ENCODE results near the gene AAK1.

DNA sequence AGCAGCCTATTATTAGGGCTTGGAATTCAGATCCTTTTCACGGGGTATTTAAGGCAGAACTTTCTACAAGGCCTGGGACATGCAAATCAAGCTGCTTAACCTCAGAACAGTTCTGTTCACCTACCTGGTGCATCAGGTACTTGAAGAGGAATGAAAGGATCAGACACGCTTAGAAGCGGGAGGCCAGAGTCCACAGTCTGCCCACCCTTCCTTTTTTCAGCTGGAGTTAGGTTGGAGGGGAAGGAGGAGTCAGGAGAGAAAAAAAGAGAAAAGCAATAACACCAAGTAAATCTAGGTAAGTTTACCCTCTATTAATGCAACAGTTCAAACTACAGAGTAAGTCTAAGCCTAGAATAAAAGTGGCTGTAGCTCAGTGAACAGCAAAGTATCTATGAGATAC is 147.7 kb downstream of the AAK1 start:
- TF ChIP-seq, protein P1, sequence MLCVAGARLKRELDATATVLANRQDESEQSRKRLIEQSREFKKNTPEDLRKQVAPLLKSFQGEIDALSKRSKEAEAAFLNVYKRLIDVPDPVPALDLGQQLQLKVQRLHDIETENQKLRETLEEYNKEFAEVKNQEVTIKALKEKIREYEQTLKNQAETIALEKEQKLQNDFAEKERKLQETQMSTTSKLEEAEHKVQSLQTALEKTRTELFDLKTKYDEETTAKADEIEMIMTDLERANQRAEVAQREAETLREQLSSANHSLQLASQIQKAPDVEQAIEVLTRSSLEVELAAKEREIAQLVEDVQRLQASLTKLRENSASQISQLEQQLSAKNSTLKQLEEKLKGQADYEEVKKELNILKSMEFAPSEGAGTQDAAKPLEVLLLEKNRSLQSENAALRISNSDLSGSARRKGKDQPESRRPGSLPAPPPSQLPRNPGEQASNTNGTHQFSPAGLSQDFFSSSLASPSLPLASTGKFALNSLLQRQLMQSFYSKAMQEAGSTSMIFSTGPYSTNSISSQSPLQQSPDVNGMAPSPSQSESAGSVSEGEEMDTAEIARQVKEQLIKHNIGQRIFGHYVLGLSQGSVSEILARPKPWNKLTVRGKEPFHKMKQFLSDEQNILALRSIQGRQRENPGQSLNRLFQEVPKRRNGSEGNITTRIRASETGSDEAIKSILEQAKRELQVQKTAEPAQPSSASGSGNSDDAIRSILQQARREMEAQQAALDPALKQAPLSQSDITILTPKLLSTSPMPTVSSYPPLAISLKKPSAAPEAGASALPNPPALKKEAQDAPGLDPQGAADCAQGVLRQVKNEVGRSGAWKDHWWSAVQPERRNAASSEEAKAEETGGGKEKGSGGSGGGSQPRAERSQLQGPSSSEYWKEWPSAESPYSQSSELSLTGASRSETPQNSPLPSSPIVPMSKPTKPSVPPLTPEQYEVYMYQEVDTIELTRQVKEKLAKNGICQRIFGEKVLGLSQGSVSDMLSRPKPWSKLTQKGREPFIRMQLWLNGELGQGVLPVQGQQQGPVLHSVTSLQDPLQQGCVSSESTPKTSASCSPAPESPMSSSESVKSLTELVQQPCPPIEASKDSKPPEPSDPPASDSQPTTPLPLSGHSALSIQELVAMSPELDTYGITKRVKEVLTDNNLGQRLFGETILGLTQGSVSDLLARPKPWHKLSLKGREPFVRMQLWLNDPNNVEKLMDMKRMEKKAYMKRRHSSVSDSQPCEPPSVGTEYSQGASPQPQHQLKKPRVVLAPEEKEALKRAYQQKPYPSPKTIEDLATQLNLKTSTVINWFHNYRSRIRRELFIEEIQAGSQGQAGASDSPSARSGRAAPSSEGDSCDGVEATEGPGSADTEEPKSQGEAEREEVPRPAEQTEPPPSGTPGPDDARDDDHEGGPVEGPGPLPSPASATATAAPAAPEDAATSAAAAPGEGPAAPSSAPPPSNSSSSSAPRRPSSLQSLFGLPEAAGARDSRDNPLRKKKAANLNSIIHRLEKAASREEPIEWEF (IDR thresholded peaks at IDR 0.05; ENCODE audit: insufficient replicate concordance, low read depth, low read length), result no peak
- TF ChIP-seq POLR2A (IDR thresholded peaks at IDR 0.05; ENCODE audit: low read depth, low read length) (no peak), EZH2 (IDR thresholded peaks at IDR 0.05; ENCODE audit: borderline replicate concordance, control insufficient read depth, low read depth, low read length) (no peak), SMAD1 (IDR thresholded peaks at IDR 0.05; ENCODE audit: low read depth, partially characterized antibody) (no peak), POLR2AphosphoS5 (IDR thresholded peaks at IDR 0.05; ENCODE audit: low read length) (no peak), NBN (IDR thresholded peaks at IDR 0.05) (no peak), HCFC1 (IDR thresholded peaks at IDR 0.05; ENCODE audit: low read length) (no peak), NFIC (IDR thresholded peaks at IDR 0.05; ENCODE audit: low read depth, low read length) (no peak), CBFB (IDR thresholded peaks at IDR 0.05; ENCODE audit: low read depth) (no peak), FOS (IDR thresholded peaks at IDR 0.05; ENCODE audit: borderline replicate concordance, extremely low read depth, insufficient read length) (no peak), MYC (IDR thresholded peaks at IDR 0.05; ENCODE audit: insufficient read depth, insufficient read length, insufficient replicate concordance, low read length, severe bottlenecking) (no peak)
- TF ChIP-seq, protein P2, sequence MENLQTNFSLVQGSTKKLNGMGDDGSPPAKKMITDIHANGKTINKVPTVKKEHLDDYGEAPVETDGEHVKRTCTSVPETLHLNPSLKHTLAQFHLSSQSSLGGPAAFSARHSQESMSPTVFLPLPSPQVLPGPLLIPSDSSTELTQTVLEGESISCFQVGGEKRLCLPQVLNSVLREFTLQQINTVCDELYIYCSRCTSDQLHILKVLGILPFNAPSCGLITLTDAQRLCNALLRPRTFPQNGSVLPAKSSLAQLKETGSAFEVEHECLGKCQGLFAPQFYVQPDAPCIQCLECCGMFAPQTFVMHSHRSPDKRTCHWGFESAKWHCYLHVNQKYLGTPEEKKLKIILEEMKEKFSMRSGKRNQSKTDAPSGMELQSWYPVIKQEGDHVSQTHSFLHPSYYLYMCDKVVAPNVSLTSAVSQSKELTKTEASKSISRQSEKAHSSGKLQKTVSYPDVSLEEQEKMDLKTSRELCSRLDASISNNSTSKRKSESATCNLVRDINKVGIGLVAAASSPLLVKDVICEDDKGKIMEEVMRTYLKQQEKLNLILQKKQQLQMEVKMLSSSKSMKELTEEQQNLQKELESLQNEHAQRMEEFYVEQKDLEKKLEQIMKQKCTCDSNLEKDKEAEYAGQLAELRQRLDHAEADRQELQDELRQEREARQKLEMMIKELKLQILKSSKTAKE (IDR thresholded peaks at IDR 0.05; ENCODE audit: low read depth, poor library complexity, severe bottlenecking), result no peak
- TF ChIP-seq, protein P3, sequence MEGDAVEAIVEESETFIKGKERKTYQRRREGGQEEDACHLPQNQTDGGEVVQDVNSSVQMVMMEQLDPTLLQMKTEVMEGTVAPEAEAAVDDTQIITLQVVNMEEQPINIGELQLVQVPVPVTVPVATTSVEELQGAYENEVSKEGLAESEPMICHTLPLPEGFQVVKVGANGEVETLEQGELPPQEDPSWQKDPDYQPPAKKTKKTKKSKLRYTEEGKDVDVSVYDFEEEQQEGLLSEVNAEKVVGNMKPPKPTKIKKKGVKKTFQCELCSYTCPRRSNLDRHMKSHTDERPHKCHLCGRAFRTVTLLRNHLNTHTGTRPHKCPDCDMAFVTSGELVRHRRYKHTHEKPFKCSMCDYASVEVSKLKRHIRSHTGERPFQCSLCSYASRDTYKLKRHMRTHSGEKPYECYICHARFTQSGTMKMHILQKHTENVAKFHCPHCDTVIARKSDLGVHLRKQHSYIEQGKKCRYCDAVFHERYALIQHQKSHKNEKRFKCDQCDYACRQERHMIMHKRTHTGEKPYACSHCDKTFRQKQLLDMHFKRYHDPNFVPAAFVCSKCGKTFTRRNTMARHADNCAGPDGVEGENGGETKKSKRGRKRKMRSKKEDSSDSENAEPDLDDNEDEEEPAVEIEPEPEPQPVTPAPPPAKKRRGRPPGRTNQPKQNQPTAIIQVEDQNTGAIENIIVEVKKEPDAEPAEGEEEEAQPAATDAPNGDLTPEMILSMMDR (IDR thresholded peaks at IDR 0.05 in 2 of 3, conservative IDR thresholded peaks at IDR 0.05 in 1 of 3; ENCODE audit: control insufficient read depth in 2 of 3, extremely low read depth in 1 of 3, insufficient read depth in 1 of 3, low read depth in 3 of 3, low read length in 3 of 3), result no peak
- TF ChIP-seq, protein P4, sequence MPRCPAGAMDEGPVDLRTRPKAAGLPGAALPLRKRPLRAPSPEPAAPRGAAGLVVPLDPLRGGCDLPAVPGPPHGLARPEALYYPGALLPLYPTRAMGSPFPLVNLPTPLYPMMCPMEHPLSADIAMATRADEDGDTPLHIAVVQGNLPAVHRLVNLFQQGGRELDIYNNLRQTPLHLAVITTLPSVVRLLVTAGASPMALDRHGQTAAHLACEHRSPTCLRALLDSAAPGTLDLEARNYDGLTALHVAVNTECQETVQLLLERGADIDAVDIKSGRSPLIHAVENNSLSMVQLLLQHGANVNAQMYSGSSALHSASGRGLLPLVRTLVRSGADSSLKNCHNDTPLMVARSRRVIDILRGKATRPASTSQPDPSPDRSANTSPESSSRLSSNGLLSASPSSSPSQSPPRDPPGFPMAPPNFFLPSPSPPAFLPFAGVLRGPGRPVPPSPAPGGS (IDR thresholded peaks at IDR 0.05; ENCODE audit: borderline replicate concordance, insufficient read depth, low read depth, low read length, poor library complexity, severe bottlenecking), result no peak

All from GM12878 (cell line).